Pericardium fibroblast (primary cell): ENCODE measurements around the gene HECTD3. TPM values are rescaled to one million over a fixed set of nuclear protein-coding genes. Genes with fewer than 3 reads are reported as not detected.

ENCODE experiments used
- total RNA-seq: library from RNA; depleted of rRNA; stranded (reverse); fragments of >200 nt; gene quantifications from 2 replicates; pipeline ENCODE4 v1.2.3, GENCODE V29; 2015

Gene HECTD3
- total RNA-seq = 15.3 and 25.4 TPM in 2 replicates

DNA sequence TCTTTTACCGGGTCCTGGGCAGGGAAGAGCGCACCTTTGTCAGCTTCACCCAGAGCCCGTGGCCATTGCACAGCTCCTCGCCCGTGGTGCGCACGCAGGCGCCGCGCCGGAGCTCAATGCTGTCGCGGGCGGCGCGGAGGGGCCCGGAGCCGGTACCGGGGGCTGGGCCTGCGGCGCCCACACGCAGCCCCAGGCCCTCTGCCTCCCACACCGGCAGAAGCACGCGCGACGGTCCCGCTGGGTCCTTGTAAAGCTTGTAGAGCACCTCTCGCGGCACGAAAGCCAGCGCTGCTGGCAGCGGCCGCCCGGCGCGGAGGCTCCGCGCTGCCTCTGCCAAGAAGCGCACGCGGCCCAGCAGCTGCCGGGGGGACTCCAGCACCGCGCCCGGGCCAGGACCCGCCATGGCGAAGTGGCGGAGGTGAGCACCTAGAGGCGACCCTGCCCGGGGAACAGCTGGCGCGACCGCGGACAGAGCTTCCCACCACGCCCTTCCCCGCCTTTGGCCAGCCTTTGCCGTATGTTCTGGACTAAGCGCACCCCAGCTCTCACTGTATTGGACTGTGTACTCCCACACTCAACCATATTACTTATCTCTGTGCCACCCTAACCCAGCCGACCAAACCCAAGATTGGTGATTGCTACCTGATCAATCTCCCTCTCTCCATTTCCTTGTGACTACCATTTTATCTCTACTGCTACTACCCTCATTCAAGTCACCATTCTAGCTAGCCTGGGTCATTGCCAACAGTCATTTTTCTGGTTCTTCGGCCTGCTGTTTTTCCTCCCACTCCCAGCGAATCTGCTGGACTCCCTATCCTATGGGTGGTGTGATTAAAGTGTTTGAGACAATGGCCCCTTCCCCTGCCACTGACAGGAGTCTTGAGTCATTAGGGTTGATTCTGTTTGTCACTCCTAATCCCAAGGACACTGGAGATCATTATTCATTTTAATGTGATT lies at the start of gene HECTD3:
TSS of gene HECTD3 (minus strand) at position 470 of the 957 bp plus-strand sequence. CDS start at position 403, 67 bp downstream.

GRCh38 chr1:45011837-45012638 lies 914 bp upstream of the HECTD3 start, which contains the start of gene UROD:
Gene UROD, plus strand, starts transcription at chr1:45012254. Its CDS starts 12 bp downstream, at chr1:45012266.

Other genes with a start within 250 kb of the HECTD3 start
- gene RPS8, start 235.8 kb downstream of the HECTD3 start, total RNA-seq = 3,142 and 4,476 TPM in 2 replicates
- not detected in 2 replicates for gene BEST4, start 223.2 kb downstream of the HECTD3 start, total RNA-seq
- 13.5 and 24.2 TPM in 2 replicates for gene PLK3, start 210.9 kb downstream of the HECTD3 start, total RNA-seq
- 1.4 TPM in 1 of 2 replicates, not detected in the other for gene DYNLT4, start 204.0 kb downstream of the HECTD3 start, total RNA-seq
- gene BTBD19, start 202.8 kb downstream of the HECTD3 start, total RNA-seq = 2.5 and 9.5 TPM in 2 replicates
- under 0.01 and 0.47 TPM in 2 replicates for gene PTCH2, start 168.1 kb downstream of the HECTD3 start, total RNA-seq
- gene EIF2B3, start 24.7 kb downstream of the HECTD3 start, total RNA-seq = 14.4 and 25.4 TPM in 2 replicates
- gene UROD, start 930 bp upstream of the HECTD3 start, total RNA-seq = 74.2 and 76.1 TPM in 2 replicates
- gene ZSWIM5, start 195.3 kb upstream of the HECTD3 start, total RNA-seq = under 0.01 TPM in 1 of 2 replicates, not detected in the other